ENCODE results near the gene KCNJ12.

- TF ChIP-seq POLR2A (IDR thresholded peaks at IDR 0.05) (no peak), CTCF (IDR thresholded peaks at IDR 0.05) (no peak)
Observed at GRCh38 chr17:21463779-21464407, 87.7 kb downstream of the KCNJ12 start.

All from Peyer's patch (tissue), 4 donors.